ENCODE measurements around the gene SCAF1.

The SCAF1 gene

GRCh38 chr19:49645995-49646394, 4.0 kb downstream of the SCAF1 start:
- H3K4me1 ChIP-seq (ENCODE audit: low read depth, poor library complexity, severe bottlenecking) = peaks cover 18% of the 10 kb centered on the region
- H4K20me1 ChIP-seq (ENCODE audit: insufficient read depth) = no peaks in the 10 kb centered on the region
- no peaks in the 10 kb centered on the region; the same call in 1 of the 2 replicates for H3K36me3 ChIP-seq (ENCODE audit: insufficient read depth)
- H3K4me2 ChIP-seq = no peak overlapping the region
- peaks cover 33% of the 10 kb centered on the region for H3K79me2 ChIP-seq (ENCODE audit: insufficient read depth, low read depth)
- H3K9ac ChIP-seq = no peak overlapping the region
- no peak for TF ChIP-seq CTCF (conservative IDR thresholded peaks at IDR 0.05; ENCODE audit: low read depth, low read length)
- no peaks in the 10 kb centered on the region for H3K27me3 ChIP-seq (ENCODE audit: insufficient read depth, low read depth)
- no peak overlapping the region for H2AFZ ChIP-seq (ENCODE audit: low read depth)
- no peak overlapping the region for H3K4me3 ChIP-seq (IDR thresholded peaks at IDR 0.05; ENCODE audit: insufficient read depth, low read depth, low read length)
- H3K27ac ChIP-seq = no peak overlapping the region

- no peak overlapping the region for H3K9ac ChIP-seq
- H3K4me1 ChIP-seq (ENCODE audit: low read depth, poor library complexity, severe bottlenecking) = peaks cover 12% of the 10 kb centered on the region
- H3K4me3 ChIP-seq (IDR thresholded peaks at IDR 0.05; ENCODE audit: insufficient read depth, low read depth, low read length) = no peak overlapping the region
- TF ChIP-seq CTCF (conservative IDR thresholded peaks at IDR 0.05; ENCODE audit: low read depth, low read length) = no peak
- no peak overlapping the region for H2AFZ ChIP-seq (ENCODE audit: low read depth)
- H3K27ac ChIP-seq = no peak overlapping the region
- H3K4me2 ChIP-seq = no peak overlapping the region
- H3K79me2 ChIP-seq (ENCODE audit: insufficient read depth, low read depth) = peaks cover 33% of the 10 kb centered on the region
- H3K36me3 ChIP-seq (ENCODE audit: insufficient read depth) = no peaks in the 10 kb centered on the region; the same call in 1 of the 2 replicates
- no peaks in the 10 kb centered on the region for H4K20me1 ChIP-seq (ENCODE audit: insufficient read depth)
- no peaks in the 10 kb centered on the region for H3K27me3 ChIP-seq (ENCODE audit: insufficient read depth, low read depth)
Observed at GRCh38 chr19:49646586-49646985, 4.6 kb downstream of the SCAF1 start.

GRCh38 chr19:49651029-49651819, 9.2 kb downstream of the SCAF1 start:
- no peak overlapping the region for H3K4me2 ChIP-seq
- H3K4me1 ChIP-seq (ENCODE audit: low read depth, poor library complexity, severe bottlenecking) = no peaks in the 10 kb centered on the region
- no peak overlapping the region for H3K27ac ChIP-seq
- H4K20me1 ChIP-seq (ENCODE audit: insufficient read depth) = no peaks in the 10 kb centered on the region
- H3K79me2 ChIP-seq (ENCODE audit: insufficient read depth, low read depth) = peaks cover 5% of the 10 kb centered on the region; the same call in 1 of the 2 replicates
- TF ChIP-seq CTCF (conservative IDR thresholded peaks at IDR 0.05; ENCODE audit: low read depth, low read length) = no peak
- H3K4me3 ChIP-seq (IDR thresholded peaks at IDR 0.05; ENCODE audit: insufficient read depth, low read depth, low read length) = no peak overlapping the region
- H3K27me3 ChIP-seq (ENCODE audit: insufficient read depth, low read depth) = no peaks in the 10 kb centered on the region
- H3K36me3 ChIP-seq (ENCODE audit: insufficient read depth) = peaks cover 3% of the 10 kb centered on the region; the same call in 1 of the 2 replicates
- H3K9ac ChIP-seq = no peak overlapping the region
- no peak overlapping the region for H2AFZ ChIP-seq (ENCODE audit: low read depth)

- Histone ChIP-seq H3K9ac (no peak overlapping the region), H4K20me1 (ENCODE audit: insufficient read depth) (no peaks in the 10 kb centered on the region), H3K27ac (no peak overlapping the region), H3K27me3 (ENCODE audit: insufficient read depth, low read depth) (no peaks in the 10 kb centered on the region), H2AFZ (ENCODE audit: low read depth) (no peak overlapping the region), H3K4me1 (ENCODE audit: low read depth, poor library complexity, severe bottlenecking) (no peaks in the 10 kb centered on the region), H3K36me3 (ENCODE audit: insufficient read depth) (peaks cover 3% of the 10 kb centered on the region; the same call in 1 of the 2 replicates), H3K4me2 (no peak overlapping the region), H3K79me2 (ENCODE audit: insufficient read depth, low read depth) (no peaks in the 10 kb centered on the region; the same call in 1 of the 2 replicates), H3K4me3 (IDR thresholded peaks at IDR 0.05; ENCODE audit: insufficient read depth, low read depth, low read length) (no peak overlapping the region)
- no peak for TF ChIP-seq CTCF (conservative IDR thresholded peaks at IDR 0.05; ENCODE audit: low read depth, low read length)
Observed at GRCh38 chr19:49651820-49652550, 10.0 kb downstream of the SCAF1 start.

All from KMS-11 (cell line).